HUDEP-2 (cell line): ENCODE data around the gene DHRS7B.

Experiments used
- DNase-seq, 76 experiments: peaks; one replicate each; lab custom pipeline; 2025; ENCODE audit not compliant: unreplicated experiment in 76 of 76; lab: John Stamatoyannopoulos, UW

DHRS7B gene

GRCh38 chr17:21231533-21231932, 104.8 kb downstream of the DHRS7B start:
- DNase-seq = no peak

GRCh38 chr17:21232033-21232749, 105.4 kb downstream of the DHRS7B start:
- DNase-seq = no peak

GRCh38 chr17:21233581-21234347, 107.0 kb downstream of the DHRS7B start:
- no peak for DNase-seq

DNA sequence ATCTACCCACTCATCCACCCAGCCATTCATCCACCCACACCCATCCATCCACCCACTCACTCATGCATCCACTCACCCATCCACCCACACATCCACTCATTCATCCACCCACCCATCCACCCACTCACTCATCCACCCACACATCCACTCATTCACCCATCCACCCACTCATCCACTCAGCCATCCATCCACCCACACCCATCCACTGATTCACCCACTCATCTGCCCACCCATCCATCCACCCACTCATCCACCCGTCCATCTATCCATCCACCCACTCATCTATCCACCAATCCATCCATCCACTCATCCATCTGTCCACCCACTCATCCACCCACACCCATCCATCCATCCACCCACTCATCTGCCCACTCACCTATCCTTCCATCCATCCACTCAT, 109.2 kb downstream of the DHRS7B start:
- no peak for DNase-seq

DNA sequence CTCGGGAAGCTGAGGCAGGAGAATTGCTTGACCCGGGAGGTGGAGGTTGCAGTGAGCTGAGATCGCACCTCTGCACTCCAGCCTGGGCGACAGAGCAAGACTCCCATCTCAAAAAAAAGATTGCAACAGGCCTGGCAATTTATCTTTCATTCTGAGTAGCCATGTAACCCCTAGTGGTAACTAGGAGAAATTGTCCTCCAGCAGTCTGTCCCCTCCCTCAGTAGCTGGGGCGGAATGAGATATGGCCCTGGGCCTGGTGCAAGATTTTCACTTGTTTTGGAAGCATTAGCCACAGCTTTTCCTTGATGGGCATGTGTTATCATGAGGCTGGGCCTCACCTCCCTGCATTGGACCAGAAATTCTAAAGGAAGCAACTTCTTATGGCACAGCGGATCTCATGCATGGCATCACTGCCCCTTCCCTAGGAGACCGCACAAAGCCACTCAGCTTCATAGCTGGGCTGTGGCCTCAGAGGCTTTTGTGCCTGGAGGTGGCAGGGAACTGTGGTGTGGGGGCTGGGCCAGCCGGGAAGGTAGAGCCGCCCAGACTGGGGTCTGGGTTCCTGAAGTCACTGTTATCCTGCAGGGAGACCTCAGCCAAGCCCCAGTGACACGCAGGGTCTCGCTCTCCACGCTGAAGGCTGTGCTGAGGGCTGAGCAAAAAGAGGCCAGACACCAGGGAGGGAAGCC, 113.1 kb downstream of the DHRS7B start:
- DNase-seq = peak in 24 of 76 experiments; percentile 12 to 55 (median 40)

- no peak for DNase-seq
These were observed 113.7 kb downstream of the DHRS7B start for GRCh38 chr17:21240369-21241055.
